Neural progenitor cell (in vitro differentiated cells): ENCODE results near the gene LINC00237. TPM values are rescaled to one million over a fixed set of nuclear protein-coding genes. Genes with fewer than 3 reads are reported as not detected.

ENCODE experiments used
- DNase-seq: peaks from one replicate; pipeline ENCODE4 v3.0.0-alpha.2; 2016; ENCODE audit warnings: low spot score
- H2AFZ ChIP-seq: fragments of 200-600 bp; sonication (generic); replicated peaks from 2 replicates; pipeline ENCODE4 v1.6.1; 2016; ENCODE audit warnings: antibody characterized with exemption
- H3F3A ChIP-seq: fragments of 200-600 bp; sonication (generic); 2 replicates; pipeline ENCODE4 v1.6.1; 2016; ENCODE audit warnings: antibody characterized with exemption, low read depth
- H3K27ac ChIP-seq: fragments of 200-600 bp; sonication (generic); 2 replicates; pipeline ENCODE4 v1.5.1; 2016; ENCODE audit warnings: mild to moderate bottlenecking
- H3K27me3 ChIP-seq: fragments of 200-600 bp; sonication (generic); 2 replicates; pipeline ENCODE4 v1.6.1; 2016; ENCODE audit warnings: mild to moderate bottlenecking, moderate library complexity
- H3K36me3 ChIP-seq: fragments of 200-600 bp; sonication (generic); 2 replicates; pipeline ENCODE4 v1.5.1; 2016
- H3K4me1 ChIP-seq: fragments of 200-600 bp; sonication (generic); 2 replicates; pipeline ENCODE4 v1.6.1; 2016; ENCODE audit warnings: mixed run types
- H3K4me2 ChIP-seq: fragments of 200-600 bp; sonication (generic); 2 replicates; pipeline ENCODE4 v1.6.1; 2016
- H3K4me3 ChIP-seq: fragments of 200-600 bp; sonication (generic); 2 replicates; pipeline ENCODE4 v1.5.1; 2016
- H3K79me2 ChIP-seq: fragments of 200-600 bp; sonication (generic); 2 replicates; pipeline ENCODE4 v1.6.1; 2016; ENCODE audit warnings: low read depth
- H3K9ac ChIP-seq: fragments of 200-600 bp; sonication (generic); 2 replicates; pipeline ENCODE4 v1.6.1; 2016
- H3K9me3 ChIP-seq: fragments of 200-600 bp; sonication (generic); 2 replicates; pipeline ENCODE4 v1.5.1; 2016; ENCODE audit warnings: low read depth
- H4K20me1 ChIP-seq: fragments of 200-600 bp; sonication (generic); 2 replicates; pipeline ENCODE4 v1.6.1; 2016; ENCODE audit warnings: low read depth
- H3K27ac Mint-ChIP-seq: 3 replicates; pipeline ENCODE4 v1.8.0; 2021; ENCODE audit warnings: mixed read lengths
- H3K27me3 Mint-ChIP-seq: 2 replicates; pipeline ENCODE4 v1.8.0; 2022; ENCODE audit warnings: low read depth, mild to moderate bottlenecking, inconsistent platforms, moderate library complexity, mixed read lengths; ENCODE audit not compliant: insufficient read depth
- H3K36me3 Mint-ChIP-seq: 3 replicates; pipeline ENCODE4 v1.8.0; 2021; ENCODE audit warnings: mixed read lengths
- H3K4me1 Mint-ChIP-seq: 3 replicates; pipeline ENCODE4 v1.8.0; 2021; ENCODE audit warnings: mixed read lengths
- H3K4me3 Mint-ChIP-seq: 3 replicates; pipeline ENCODE4 v1.8.0; 2021; ENCODE audit warnings: mild to moderate bottlenecking, moderate library complexity, mixed read lengths
- H3K9me3 Mint-ChIP-seq: 3 replicates; pipeline ENCODE4 v1.8.0; 2020; ENCODE audit warnings: mixed read lengths
- EZH2 ChIP-seq: fragments of 200-600 bp; sonication (generic); IDR thresholded peaks from 2 replicates; pipeline ENCODE4 v1.6.1; 2017; ENCODE audit warnings: antibody characterized with exemption, mild to moderate bottlenecking, moderate library complexity
- EZH2phosphoT487 ChIP-seq: fragments of 200-600 bp; sonication (generic); IDR thresholded peaks from 2 replicates; pipeline ENCODE4 v1.6.1; 2017; ENCODE audit warnings: antibody characterized with exemption
- total RNA-seq: library from RNA; depleted of rRNA; stranded (reverse); fragments of >200 nt; gene quantifications from 2 replicates; pipeline ENCODE4 v1.2.3, GENCODE V29; 2015; ENCODE audit warnings: low replicate concordance
- TF ChIP-seq, protein P1 (sequence below): fragments of 200-600 bp; sonication (generic); IDR thresholded peaks from 2 replicates; pipeline ENCODE4 v1.5.1; 2017; ENCODE audit warnings: antibody characterized with exemption, mild to moderate bottlenecking

Gene LINC00237
- total RNA-seq, 1 donor from 2014 or later: not detected

DNA sequence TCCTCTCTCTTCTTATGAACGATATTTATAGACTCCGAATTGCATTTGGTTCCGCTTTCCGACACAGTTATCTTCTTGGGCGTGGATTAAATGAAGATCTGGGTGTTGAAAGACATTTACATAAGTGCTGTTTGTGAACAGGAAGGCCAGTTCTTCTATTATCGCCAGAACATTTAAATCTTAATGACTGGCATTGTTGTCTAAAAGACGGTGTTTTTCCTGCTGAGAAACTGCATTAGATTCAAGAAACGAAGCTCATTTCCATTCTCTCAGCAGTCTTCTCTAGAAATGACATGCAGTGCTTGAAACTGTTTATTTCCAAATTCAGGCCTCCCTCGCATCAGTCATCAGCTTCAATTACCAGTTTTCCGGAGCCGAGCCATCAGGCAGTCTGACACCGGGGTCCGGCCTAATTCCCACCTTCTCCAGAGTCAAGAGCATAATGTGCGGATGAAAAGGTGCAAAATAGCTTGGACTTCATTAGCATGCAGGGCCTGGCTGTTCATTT lies 16.0 kb downstream of the LINC00237 start:
- Mint-ChIP-seq H3K4me3 (no peak overlapping the region), H3K27ac (no peak overlapping the region)
- no peak overlapping the region for H2AFZ ChIP-seq

DNA sequence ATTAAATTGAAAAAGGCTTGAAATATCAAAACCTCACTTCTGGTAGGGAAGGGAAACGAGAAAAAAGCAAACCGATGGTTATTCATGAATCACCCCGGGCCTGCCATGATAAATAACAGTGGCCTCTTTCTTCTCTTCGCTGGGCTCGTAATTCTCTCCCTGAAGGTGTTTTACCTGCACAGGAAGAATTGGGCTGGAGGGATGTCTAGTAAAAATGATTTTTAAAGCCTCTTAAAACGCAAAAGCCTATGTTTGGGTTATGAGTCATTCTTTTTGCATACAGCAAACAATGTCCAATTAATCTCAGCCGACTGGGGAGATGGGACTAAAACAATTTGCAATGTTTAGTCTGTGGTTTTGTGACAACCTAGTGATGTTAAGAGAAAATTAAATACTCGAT lies 16.8 kb downstream of the LINC00237 start:
- Mint-ChIP-seq H3K9me3 (no peaks in the 10 kb centered on the region), H3K27me3 (peaks cover 11% of the 10 kb centered on the region), H3K36me3 (no peaks in the 10 kb centered on the region), H3K4me3 (no peak overlapping the region), H3K4me1 (peaks cover 11% of the 10 kb centered on the region), H3K27ac (no peak overlapping the region)
- no peaks in the 10 kb centered on the region for H3K36me3 ChIP-seq
- DNase-seq: no peak
- no peak overlapping the region for H3K9ac ChIP-seq
- H3K79me2 ChIP-seq: no peaks in the 10 kb centered on the region
- no peak overlapping the region for H3K27ac ChIP-seq
- peaks cover 14% of the 10 kb centered on the region for H3K4me1 ChIP-seq
- no peak overlapping the region for H3K4me3 ChIP-seq
- no peak overlapping the region for H3K4me2 ChIP-seq
- H3K27me3 ChIP-seq: peaks cover 56% of the 10 kb centered on the region
- no peaks in the 10 kb centered on the region for H3F3A ChIP-seq
- H2AFZ ChIP-seq: no peak overlapping the region
- no peaks in the 10 kb centered on the region for H4K20me1 ChIP-seq
- TF ChIP-seq EZH2 (no peak), EZH2phosphoT487 (no peak)
- TF ChIP-seq, protein P1, sequence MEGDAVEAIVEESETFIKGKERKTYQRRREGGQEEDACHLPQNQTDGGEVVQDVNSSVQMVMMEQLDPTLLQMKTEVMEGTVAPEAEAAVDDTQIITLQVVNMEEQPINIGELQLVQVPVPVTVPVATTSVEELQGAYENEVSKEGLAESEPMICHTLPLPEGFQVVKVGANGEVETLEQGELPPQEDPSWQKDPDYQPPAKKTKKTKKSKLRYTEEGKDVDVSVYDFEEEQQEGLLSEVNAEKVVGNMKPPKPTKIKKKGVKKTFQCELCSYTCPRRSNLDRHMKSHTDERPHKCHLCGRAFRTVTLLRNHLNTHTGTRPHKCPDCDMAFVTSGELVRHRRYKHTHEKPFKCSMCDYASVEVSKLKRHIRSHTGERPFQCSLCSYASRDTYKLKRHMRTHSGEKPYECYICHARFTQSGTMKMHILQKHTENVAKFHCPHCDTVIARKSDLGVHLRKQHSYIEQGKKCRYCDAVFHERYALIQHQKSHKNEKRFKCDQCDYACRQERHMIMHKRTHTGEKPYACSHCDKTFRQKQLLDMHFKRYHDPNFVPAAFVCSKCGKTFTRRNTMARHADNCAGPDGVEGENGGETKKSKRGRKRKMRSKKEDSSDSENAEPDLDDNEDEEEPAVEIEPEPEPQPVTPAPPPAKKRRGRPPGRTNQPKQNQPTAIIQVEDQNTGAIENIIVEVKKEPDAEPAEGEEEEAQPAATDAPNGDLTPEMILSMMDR: no peak
- no peaks in the 10 kb centered on the region for H3K9me3 ChIP-seq

More for the DNA sequence above, 16.0 kb downstream of the LINC00237 start:
- Mint-ChIP-seq H3K27me3 (peaks cover 11% of the 10 kb centered on the region), H3K4me1 (peaks cover 11% of the 10 kb centered on the region), H3K9me3 (no peaks in the 10 kb centered on the region), H3K36me3 (no peaks in the 10 kb centered on the region)
- Histone ChIP-seq H4K20me1 (no peaks in the 10 kb centered on the region), H3K27ac (no peak overlapping the region), H3F3A (no peaks in the 10 kb centered on the region), H3K4me3 (no peak overlapping the region), H3K9ac (no peak overlapping the region), H3K4me1 (peaks cover 14% of the 10 kb centered on the region), H3K79me2 (no peaks in the 10 kb centered on the region), H3K4me2 (peak overlapping the region; percentile 56), H3K9me3 (no peaks in the 10 kb centered on the region), H3K36me3 (no peaks in the 10 kb centered on the region), H3K27me3 (peaks cover 64% of the 10 kb centered on the region)
- TF ChIP-seq EZH2: no peak
- no peak for TF ChIP-seq EZH2phosphoT487
- TF ChIP-seq, protein P1: no peak
- no peak for DNase-seq

- H3K4me1 ChIP-seq: peaks cover 14% of the 10 kb centered on the region
- no peak overlapping the region for H3K9ac ChIP-seq
- Mint-ChIP-seq H3K9me3 (no peaks in the 10 kb centered on the region), H3K36me3 (no peaks in the 10 kb centered on the region), H3K27me3 (peaks cover 9% of the 10 kb centered on the region), H3K4me3 (no peak overlapping the region), H3K27ac (no peak overlapping the region), H3K4me1 (peaks cover 11% of the 10 kb centered on the region)
- no peaks in the 10 kb centered on the region for H3F3A ChIP-seq
- H3K36me3 ChIP-seq: no peaks in the 10 kb centered on the region
- H3K27ac ChIP-seq: no peak overlapping the region
- no peak overlapping the region for H3K4me2 ChIP-seq
- peaks cover 42% of the 10 kb centered on the region for H3K27me3 ChIP-seq
- no peaks in the 10 kb centered on the region for H3K79me2 ChIP-seq
- H2AFZ ChIP-seq: no peak overlapping the region
- no peaks in the 10 kb centered on the region for H3K9me3 ChIP-seq
- no peaks in the 10 kb centered on the region for H4K20me1 ChIP-seq
- no peak overlapping the region for H3K4me3 ChIP-seq
- DNase-seq: no peak
- TF ChIP-seq, protein P1: no peak
- TF ChIP-seq EZH2: no peak
- no peak for TF ChIP-seq EZH2phosphoT487
These were observed 18.2 kb downstream of the LINC00237 start for GRCh38 chr20:21087862-21088540.
